ENCODE data around the gene KCTD21.

KCTD21 gene

DNA sequence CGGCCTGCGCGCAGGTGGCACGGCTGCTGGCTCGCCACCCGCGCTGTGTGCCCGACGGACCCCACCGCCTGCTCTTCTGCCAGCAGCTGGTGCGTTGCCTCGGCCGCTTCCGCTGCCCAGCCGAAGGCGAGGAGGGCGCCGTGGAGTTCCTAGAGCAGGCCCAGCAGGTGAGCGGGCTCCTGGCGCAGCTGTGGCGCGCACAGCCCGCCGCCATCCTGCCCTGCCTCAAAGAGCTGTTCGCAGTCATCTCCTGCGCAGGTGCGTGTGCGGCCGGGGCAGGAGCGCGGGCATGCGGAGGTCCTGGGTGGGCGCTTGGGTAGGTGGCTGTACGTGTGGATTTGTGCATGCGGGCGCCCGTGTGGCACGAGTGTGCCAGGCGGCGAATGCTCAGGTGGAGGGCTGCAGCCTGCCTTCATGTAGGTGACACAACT, 8.2 kb upstream of the KCTD21 start:
- TF ChIP-seq FOXP2 (optimal IDR thresholded peaks at IDR 0.05; ENCODE audit: borderline replicate concordance, extremely low read depth, extremely low read length, insufficient read depth) (no peak), TAF1 (IDR thresholded peaks at IDR 0.05; ENCODE audit: borderline replicate concordance, insufficient read depth, low read length) (no peak)

DNA sequence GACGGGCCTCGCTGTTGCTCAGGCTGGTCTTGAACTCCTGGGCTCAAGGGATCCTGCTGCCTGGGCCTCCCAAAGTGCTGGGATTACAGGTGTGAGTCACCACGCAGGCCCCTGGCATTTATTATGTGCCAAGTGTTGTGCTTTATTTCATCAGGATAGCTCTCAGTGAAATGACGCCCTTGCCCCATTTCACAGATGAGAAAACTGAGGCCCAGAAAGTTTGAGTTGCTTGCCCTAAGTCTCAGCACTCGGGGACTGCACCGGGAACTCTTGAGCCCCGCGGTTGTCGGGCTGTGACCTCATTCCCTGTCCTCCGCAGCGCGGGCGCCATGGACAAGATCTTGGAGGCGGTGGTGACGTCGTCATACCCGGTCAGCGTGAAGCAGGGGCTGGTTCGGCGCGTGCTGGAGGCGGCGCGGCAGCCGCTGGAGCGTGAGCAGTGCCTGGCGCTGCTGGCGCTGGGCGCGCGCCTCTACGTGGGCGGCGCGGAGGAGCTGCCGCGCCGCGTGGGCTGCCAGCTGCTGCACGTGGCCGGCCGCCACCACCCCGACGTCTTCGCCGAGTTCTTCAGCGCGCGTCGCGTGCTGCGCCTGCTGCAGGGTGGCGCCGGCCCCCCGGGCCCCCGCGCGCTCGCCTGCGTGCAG, 7.6 kb upstream of the KCTD21 start:
- TF ChIP-seq SIN3A (IDR thresholded peaks at IDR 0.05; ENCODE audit: borderline replicate concordance, insufficient read depth, low read length) (no peak), TAF1 (IDR thresholded peaks at IDR 0.05; ENCODE audit: borderline replicate concordance, insufficient read depth, low read length) (no peak), POLR2AphosphoS5 (IDR thresholded peaks at IDR 0.05; ENCODE audit: low read depth, low read length) (no peak), FOXP2 (optimal IDR thresholded peaks at IDR 0.05; ENCODE audit: borderline replicate concordance, extremely low read depth, extremely low read length, insufficient read depth) (no peak)
- TF ChIP-seq, protein P1, sequence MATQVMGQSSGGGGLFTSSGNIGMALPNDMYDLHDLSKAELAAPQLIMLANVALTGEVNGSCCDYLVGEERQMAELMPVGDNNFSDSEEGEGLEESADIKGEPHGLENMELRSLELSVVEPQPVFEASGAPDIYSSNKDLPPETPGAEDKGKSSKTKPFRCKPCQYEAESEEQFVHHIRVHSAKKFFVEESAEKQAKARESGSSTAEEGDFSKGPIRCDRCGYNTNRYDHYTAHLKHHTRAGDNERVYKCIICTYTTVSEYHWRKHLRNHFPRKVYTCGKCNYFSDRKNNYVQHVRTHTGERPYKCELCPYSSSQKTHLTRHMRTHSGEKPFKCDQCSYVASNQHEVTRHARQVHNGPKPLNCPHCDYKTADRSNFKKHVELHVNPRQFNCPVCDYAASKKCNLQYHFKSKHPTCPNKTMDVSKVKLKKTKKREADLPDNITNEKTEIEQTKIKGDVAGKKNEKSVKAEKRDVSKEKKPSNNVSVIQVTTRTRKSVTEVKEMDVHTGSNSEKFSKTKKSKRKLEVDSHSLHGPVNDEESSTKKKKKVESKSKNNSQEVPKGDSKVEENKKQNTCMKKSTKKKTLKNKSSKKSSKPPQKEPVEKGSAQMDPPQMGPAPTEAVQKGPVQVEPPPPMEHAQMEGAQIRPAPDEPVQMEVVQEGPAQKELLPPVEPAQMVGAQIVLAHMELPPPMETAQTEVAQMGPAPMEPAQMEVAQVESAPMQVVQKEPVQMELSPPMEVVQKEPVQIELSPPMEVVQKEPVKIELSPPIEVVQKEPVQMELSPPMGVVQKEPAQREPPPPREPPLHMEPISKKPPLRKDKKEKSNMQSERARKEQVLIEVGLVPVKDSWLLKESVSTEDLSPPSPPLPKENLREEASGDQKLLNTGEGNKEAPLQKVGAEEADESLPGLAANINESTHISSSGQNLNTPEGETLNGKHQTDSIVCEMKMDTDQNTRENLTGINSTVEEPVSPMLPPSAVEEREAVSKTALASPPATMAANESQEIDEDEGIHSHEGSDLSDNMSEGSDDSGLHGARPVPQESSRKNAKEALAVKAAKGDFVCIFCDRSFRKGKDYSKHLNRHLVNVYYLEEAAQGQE (IDR thresholded peaks at IDR 0.05; ENCODE audit: insufficient read depth in 1 of 2, low read depth in 2 of 2, low read length in 2 of 2): no peak

DNA sequence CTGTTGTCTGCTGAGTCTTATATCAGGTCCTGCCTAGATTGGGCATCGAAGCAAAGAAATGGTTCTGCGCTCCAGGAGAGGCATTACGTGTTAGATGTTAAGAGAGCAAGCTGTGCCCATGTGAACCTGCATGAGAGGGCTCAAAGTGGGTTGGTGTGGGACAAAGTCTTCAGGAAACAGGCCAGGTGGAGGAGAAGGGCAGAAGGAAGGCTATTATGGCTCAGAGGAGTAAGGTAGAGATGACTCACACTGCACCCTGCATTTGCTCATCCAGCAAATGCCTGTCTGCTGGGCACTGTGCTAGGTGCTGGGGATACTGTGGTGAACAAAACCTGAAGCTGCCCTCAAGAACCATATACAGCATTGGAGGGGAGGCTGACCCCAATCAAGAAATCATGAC, 6.1 kb upstream of the KCTD21 start:
- TF ChIP-seq, protein P1 (IDR thresholded peaks at IDR 0.05; ENCODE audit: insufficient read depth in 1 of 2, low read depth in 2 of 2, low read length in 2 of 2): no peak
- TF ChIP-seq FOXP2 (optimal IDR thresholded peaks at IDR 0.05; ENCODE audit: borderline replicate concordance, extremely low read depth, extremely low read length, insufficient read depth) (no peak), SIN3A (IDR thresholded peaks at IDR 0.05; ENCODE audit: borderline replicate concordance, insufficient read depth, low read length) (no peak), TAF1 (IDR thresholded peaks at IDR 0.05; ENCODE audit: borderline replicate concordance, insufficient read depth, low read length) (no peak), POLR2AphosphoS5 (IDR thresholded peaks at IDR 0.05; ENCODE audit: low read depth, low read length) (no peak)

DNA sequence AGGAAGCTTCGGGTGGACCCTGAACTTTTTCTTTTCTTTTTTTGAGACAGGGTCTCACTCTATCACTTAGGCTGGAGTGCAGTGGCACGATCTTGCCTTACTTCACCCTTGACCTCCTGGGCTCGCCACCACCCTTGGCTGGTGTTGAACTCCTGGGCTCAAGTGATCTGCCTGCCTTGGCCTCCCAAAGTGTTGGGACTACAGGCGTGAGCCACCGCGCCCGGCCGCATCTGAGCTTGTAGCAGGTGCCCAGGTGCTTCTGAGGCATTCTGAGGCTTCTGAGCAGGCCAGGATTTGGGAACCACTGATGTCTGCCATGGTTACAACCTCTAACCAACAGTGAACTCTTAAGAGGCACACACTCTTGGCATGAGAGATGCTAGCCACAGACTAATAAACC, 5.4 kb upstream of the KCTD21 start:
- TF ChIP-seq POLR2AphosphoS5 (IDR thresholded peaks at IDR 0.05; ENCODE audit: low read depth, low read length) (no peak), TAF1 (IDR thresholded peaks at IDR 0.05; ENCODE audit: borderline replicate concordance, insufficient read depth, low read length) (no peak), SIN3A (IDR thresholded peaks at IDR 0.05; ENCODE audit: borderline replicate concordance, insufficient read depth, low read length) (no peak), FOXP2 (optimal IDR thresholded peaks at IDR 0.05; ENCODE audit: borderline replicate concordance, extremely low read depth, extremely low read length, insufficient read depth) (no peak)
- TF ChIP-seq, protein P1 (IDR thresholded peaks at IDR 0.05; ENCODE audit: insufficient read depth in 1 of 2, low read depth in 2 of 2, low read length in 2 of 2): no peak

DNA sequence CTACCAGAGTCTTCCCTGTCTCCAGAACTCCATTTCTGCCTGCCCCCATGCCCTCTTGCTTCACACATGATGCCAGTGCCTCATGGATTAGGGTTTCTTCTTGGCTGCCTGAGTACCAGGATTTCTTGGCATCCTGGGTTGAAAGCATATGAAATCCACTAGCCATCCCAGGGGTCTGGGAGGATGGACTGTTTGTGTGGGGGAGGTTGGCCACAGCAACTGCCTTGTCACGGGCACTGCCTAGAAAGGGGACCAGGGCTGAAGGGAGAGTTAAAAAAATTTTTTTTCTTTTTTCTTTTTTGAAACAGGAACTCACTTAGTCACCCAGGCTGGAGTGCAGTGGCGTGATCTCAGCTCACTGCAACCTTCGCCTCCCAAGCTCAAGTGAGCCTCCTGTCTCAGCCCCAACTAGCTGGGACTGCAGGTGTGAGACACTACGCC, 4.5 kb upstream of the KCTD21 start:
- TF ChIP-seq, protein P1 (IDR thresholded peaks at IDR 0.05; ENCODE audit: insufficient read depth in 1 of 2, low read depth in 2 of 2, low read length in 2 of 2): no peak
- no peak for TF ChIP-seq FOXP2 (optimal IDR thresholded peaks at IDR 0.05; ENCODE audit: borderline replicate concordance, extremely low read depth, extremely low read length, insufficient read depth)
- no peak for TF ChIP-seq POLR2AphosphoS5 (IDR thresholded peaks at IDR 0.05; ENCODE audit: low read depth, low read length)
- no peak for TF ChIP-seq TAF1 (IDR thresholded peaks at IDR 0.05; ENCODE audit: borderline replicate concordance, insufficient read depth, low read length)
- TF ChIP-seq SIN3A (IDR thresholded peaks at IDR 0.05; ENCODE audit: borderline replicate concordance, insufficient read depth, low read length): no peak
